Hepatocyte (in vitro differentiated cells): ENCODE measurements around the gene GPATCH4. TPM values are rescaled to one million over a fixed set of nuclear protein-coding genes. Genes with fewer than 3 reads are reported as not detected.

Source experiments
- DNase-seq: peaks from one replicate; pipeline ENCODE4 v3.0.0-alpha.2; 2016; ENCODE audit warnings: low spot score
- H2AFZ ChIP-seq: fragments of 200-600 bp; sonication (generic); 2 replicates; pipeline ENCODE4 v1.6.0; 2016; ENCODE audit warnings: antibody characterized with exemption, mild to moderate bottlenecking
- H3K27ac ChIP-seq: fragments of 200-600 bp; sonication (generic); 2 replicates; pipeline ENCODE4 v1.5.1; 2016; ENCODE audit warnings: mild to moderate bottlenecking
- H3K27me3 ChIP-seq: fragments of 200-600 bp; sonication (generic); 2 replicates; pipeline ENCODE4 v1.6.1; 2016
- H3K36me3 ChIP-seq: fragments of 200-600 bp; sonication (generic); replicated peaks from 2 replicates; pipeline ENCODE4 v1.5.1; 2016; ENCODE audit warnings: low read depth; ENCODE audit not compliant: insufficient read depth
- H3K4me1 ChIP-seq: fragments of 200-600 bp; sonication (generic); 2 replicates; pipeline ENCODE4 v1.5.1; 2016; ENCODE audit warnings: mild to moderate bottlenecking, moderate library complexity; ENCODE audit not compliant: insufficient read depth
- H3K4me2 ChIP-seq: fragments of 200-600 bp; sonication (generic); 2 replicates; pipeline ENCODE4 v1.6.0; 2016
- H3K4me3 ChIP-seq: fragments of 200-600 bp; sonication (generic); 2 replicates; pipeline ENCODE4 v1.5.1; 2016; ENCODE audit warnings: mild to moderate bottlenecking
- H3K79me2 ChIP-seq: fragments of 200-600 bp; sonication (generic); 2 replicates; pipeline ENCODE4 v1.6.0; 2017; ENCODE audit warnings: mild to moderate bottlenecking
- H3K9me2 ChIP-seq: fragments of 200-600 bp; sonication (generic); replicated peaks from 2 replicates; pipeline ENCODE4 v1.6.0; 2017; ENCODE audit warnings: mild to moderate bottlenecking; ENCODE audit not compliant: insufficient read depth
- H3K9me3 ChIP-seq: fragments of 200-600 bp; sonication (generic); 2 replicates; pipeline ENCODE4 v1.5.1; 2016; ENCODE audit warnings: low read depth, mild to moderate bottlenecking
- H4K20me1 ChIP-seq: fragments of 200-600 bp; sonication (generic); 2 replicates; pipeline ENCODE4 v1.6.0; 2016; ENCODE audit warnings: mild to moderate bottlenecking; ENCODE audit not compliant: insufficient read depth, poor library complexity, severe bottlenecking
- EZH2 ChIP-seq: fragments of 200-600 bp; sonication (generic); IDR thresholded peaks from 2 replicates; pipeline ENCODE4 v1.6.1; 2016; ENCODE audit warnings: antibody characterized with exemption, mild to moderate bottlenecking, borderline replicate concordance
- EZH2phosphoT487 ChIP-seq: fragments of 200-600 bp; sonication (generic); IDR thresholded peaks from one replicate; pipeline ENCODE4 v1.6.1; 2018; ENCODE audit warnings: antibody characterized with exemption, mild to moderate bottlenecking, low read depth, moderate library complexity; ENCODE audit not compliant: unreplicated experiment, severe bottlenecking
- WGBS: methylation state at CpG from one replicate; pipeline ENCODE4 v1.1.6; 2016; ENCODE audit warnings: low lambda C conversion rate; ENCODE audit errors: missing lambda C conversion rate; 5-methylcytosine and 5-hydroxymethylcytosine counted together
- polyA plus RNA-seq: library from polyadenylated mRNA; unstranded; fragments of >200 nt; fragmentation: Nextera tagmentation; extraction: Ambion mirVana; gene quantifications from 2 replicates; pipeline ENCODE4 v1.2.1, GENCODE V29; 2016
- total RNA-seq: library from RNA; depleted of rRNA; stranded (reverse); fragments of >200 nt; gene quantifications from 2 replicates; pipeline ENCODE4 v1.2.3, GENCODE V29; 2014
- TF ChIP-seq, protein P1 (sequence below): fragments of 200-600 bp; sonication (generic); IDR thresholded peaks from 2 replicates; pipeline ENCODE4 v1.5.1; 2016; ENCODE audit warnings: antibody characterized with exemption, mild to moderate bottlenecking; ENCODE audit not compliant: poor library complexity

Gene GPATCH4
- total and polyA plus RNA-seq, 2 experiments from 2014 or later, result 5.6 to 28.3 TPM

DNA sequence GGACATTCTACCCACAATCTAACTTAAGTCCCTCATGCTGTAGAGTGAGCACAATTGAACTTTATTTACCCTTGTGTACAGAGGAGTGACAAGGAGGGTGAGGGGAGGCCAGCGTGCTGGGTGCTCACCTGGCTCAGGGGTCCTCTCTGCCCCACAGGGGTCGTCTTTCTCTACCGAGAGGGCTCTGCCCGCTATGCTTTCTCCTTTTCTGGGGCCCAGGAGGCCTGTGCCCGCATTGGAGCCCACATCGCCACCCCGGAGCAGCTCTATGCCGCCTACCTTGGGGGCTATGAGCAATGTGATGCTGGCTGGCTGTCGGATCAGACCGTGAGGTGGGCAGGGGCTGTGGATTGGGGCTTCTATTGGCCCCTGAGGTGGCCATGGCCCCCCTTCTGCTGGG is 46.1 kb upstream of the GPATCH4 start:
- 86% methylated on average over 10 of the region's 10 CpGs for WGBS
- Histone ChIP-seq H2AFZ (no peak overlapping the region), H3K79me2 (no peaks in the 10 kb centered on the region), H3K9me3 (no peaks in the 10 kb centered on the region), H3K4me1 (peaks cover 1% of the 10 kb centered on the region), H3K4me3 (no peak overlapping the region), H4K20me1 (no peaks in the 10 kb centered on the region), H3K27ac (no peak overlapping the region), H3K9me2 (no peaks in the 10 kb centered on the region), H3K27me3 (peaks cover 74% of the 10 kb centered on the region), H3K4me2 (no peak overlapping the region), H3K36me3 (no peaks in the 10 kb centered on the region)
- no peak for DNase-seq
- no peak for TF ChIP-seq EZH2
- TF ChIP-seq, protein P1, sequence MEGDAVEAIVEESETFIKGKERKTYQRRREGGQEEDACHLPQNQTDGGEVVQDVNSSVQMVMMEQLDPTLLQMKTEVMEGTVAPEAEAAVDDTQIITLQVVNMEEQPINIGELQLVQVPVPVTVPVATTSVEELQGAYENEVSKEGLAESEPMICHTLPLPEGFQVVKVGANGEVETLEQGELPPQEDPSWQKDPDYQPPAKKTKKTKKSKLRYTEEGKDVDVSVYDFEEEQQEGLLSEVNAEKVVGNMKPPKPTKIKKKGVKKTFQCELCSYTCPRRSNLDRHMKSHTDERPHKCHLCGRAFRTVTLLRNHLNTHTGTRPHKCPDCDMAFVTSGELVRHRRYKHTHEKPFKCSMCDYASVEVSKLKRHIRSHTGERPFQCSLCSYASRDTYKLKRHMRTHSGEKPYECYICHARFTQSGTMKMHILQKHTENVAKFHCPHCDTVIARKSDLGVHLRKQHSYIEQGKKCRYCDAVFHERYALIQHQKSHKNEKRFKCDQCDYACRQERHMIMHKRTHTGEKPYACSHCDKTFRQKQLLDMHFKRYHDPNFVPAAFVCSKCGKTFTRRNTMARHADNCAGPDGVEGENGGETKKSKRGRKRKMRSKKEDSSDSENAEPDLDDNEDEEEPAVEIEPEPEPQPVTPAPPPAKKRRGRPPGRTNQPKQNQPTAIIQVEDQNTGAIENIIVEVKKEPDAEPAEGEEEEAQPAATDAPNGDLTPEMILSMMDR, result no peak
- TF ChIP-seq EZH2phosphoT487, result no peak

DNA sequence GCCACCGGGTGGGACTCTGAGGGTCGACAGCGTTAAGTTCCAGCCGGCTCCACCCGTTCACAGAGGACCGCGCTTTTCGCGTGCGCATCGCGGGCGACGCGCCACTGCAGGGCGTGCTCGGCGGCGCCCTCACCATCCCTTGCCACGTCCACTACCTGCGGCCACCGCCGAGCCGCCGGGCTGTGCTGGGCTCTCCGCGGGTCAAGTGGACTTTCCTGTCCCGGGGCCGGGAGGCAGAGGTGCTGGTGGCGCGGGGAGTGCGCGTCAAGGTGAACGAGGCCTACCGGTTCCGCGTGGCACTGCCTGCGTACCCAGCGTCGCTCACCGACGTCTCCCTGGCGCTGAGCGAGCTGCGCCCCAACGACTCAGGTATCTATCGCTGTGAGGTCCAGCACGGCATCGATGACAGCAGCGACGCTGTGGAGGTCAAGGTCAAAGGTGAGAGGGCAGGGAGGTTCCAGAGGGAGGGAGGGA is 45.5 kb upstream of the GPATCH4 start:
- Histone ChIP-seq H3K27me3 (peaks cover 75% of the 10 kb centered on the region), H3K79me2 (no peaks in the 10 kb centered on the region)
- 56% methylated on average over 18 of the region's 51 CpGs for WGBS

DNA sequence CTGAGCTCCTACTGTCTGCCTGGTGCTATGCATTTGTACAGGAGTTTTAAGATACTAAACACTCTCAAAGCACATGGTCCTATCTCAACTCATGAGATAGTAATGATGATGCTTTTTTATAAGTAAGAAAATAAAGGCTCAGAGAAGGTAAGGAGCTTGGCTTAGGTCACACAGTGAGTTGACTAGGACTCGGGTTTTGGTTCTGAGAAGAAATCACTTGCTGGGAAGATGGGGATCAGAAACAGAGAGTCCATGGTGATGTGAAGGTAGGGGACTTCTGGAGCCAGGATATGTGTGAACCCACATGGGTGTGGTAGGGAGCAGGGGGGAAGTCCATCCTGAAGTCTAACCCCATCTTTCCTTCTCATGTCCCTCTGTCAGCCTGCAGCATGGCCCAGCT is 44.4 kb upstream of the GPATCH4 start:
- 96% methylated on average over 1 of the region's 1 CpG for WGBS
- H3K9me3 ChIP-seq, result no peaks in the 10 kb centered on the region
- peaks cover 85% of the 10 kb centered on the region for H3K27me3 ChIP-seq
- no peak overlapping the region for H2AFZ ChIP-seq
- no peak for DNase-seq
- H3K79me2 ChIP-seq, result no peaks in the 10 kb centered on the region
- no peak for TF ChIP-seq EZH2phosphoT487
- TF ChIP-seq, protein P1, result no peak
- TF ChIP-seq EZH2, result no peak
- H3K27ac ChIP-seq, result no peak overlapping the region
- no peaks in the 10 kb centered on the region for H3K9me2 ChIP-seq
- no peaks in the 10 kb centered on the region for H3K36me3 ChIP-seq
- no peaks in the 10 kb centered on the region for H4K20me1 ChIP-seq
- peaks cover 7% of the 10 kb centered on the region for H3K4me1 ChIP-seq
- no peak overlapping the region for H3K4me2 ChIP-seq
- no peak overlapping the region for H3K4me3 ChIP-seq

More for the DNA sequence above, 45.5 kb upstream of the GPATCH4 start:
- no peaks in the 10 kb centered on the region for H3K9me2 ChIP-seq
- H3K9me3 ChIP-seq, result no peaks in the 10 kb centered on the region
- H3K4me2 ChIP-seq, result no peak overlapping the region
- no peak overlapping the region for H3K27ac ChIP-seq
- no peak for TF ChIP-seq EZH2
- TF ChIP-seq EZH2phosphoT487, result no peak
- TF ChIP-seq, protein P1, result no peak
- H2AFZ ChIP-seq, result no peak overlapping the region
- no peak overlapping the region for H3K4me3 ChIP-seq
- H3K4me1 ChIP-seq, result peaks cover 7% of the 10 kb centered on the region
- H3K36me3 ChIP-seq, result no peaks in the 10 kb centered on the region
- no peaks in the 10 kb centered on the region for H4K20me1 ChIP-seq
- DNase-seq, result no peak
